Mesothelial cell of epicardium (in vitro differentiated cells): ENCODE measurements around the gene FOXK1. TPM values are rescaled to one million over a fixed set of nuclear protein-coding genes. Genes with fewer than 3 reads are reported as not detected.

Experiments used
- DNase-seq, 2 experiments: peaks; one replicate each; pipeline ENCODE4 v3.0.0; 2021; ENCODE audit warnings: low spot score in 2 of 2; ENCODE audit not compliant: unreplicated experiment in 2 of 2
- H3K27ac Mint-ChIP-seq: 2 replicates; pipeline ENCODE4 v1.8.0; 2021; ENCODE audit warnings: mixed read lengths
- H3K27me3 Mint-ChIP-seq: 2 replicates; pipeline ENCODE4 v1.8.0; 2021; ENCODE audit warnings: low read depth, mixed read lengths
- H3K36me3 Mint-ChIP-seq: 2 replicates; pipeline ENCODE4 v1.8.0; 2021; ENCODE audit warnings: mixed read lengths
- H3K4me1 Mint-ChIP-seq: 2 replicates; pipeline ENCODE4 v1.8.0; 2021; ENCODE audit warnings: mixed read lengths
- H3K4me3 Mint-ChIP-seq: 2 replicates; pipeline ENCODE4 v1.8.0; 2021; ENCODE audit warnings: mild to moderate bottlenecking, moderate library complexity, mixed read lengths
- H3K9me3 Mint-ChIP-seq: 2 replicates; pipeline ENCODE4 v1.8.0; 2021; ENCODE audit warnings: mixed read lengths
- microRNA-seq: library from miRNA; unstranded; fragments of <30 nt; microRNA quantifications from one replicate; pipeline ENCODE4 v1.2.0, GENCODE V29; 2021; ENCODE audit warnings: inconsistent platforms, mixed read lengths
- total RNA-seq: library from RNA; stranded (reverse); gene quantifications from 3 replicates; pipeline ENCODE4 v1.2.1, GENCODE V29; 2021
- TF ChIP-seq, protein P1 (sequence below): fragments of 200-600 bp; sonication (generic); IDR thresholded peaks from one replicate; pipeline ENCODE4 v1.5.0; 2021; ENCODE audit warnings: antibody characterized with exemption; ENCODE audit not compliant: unreplicated experiment

Gene FOXK1
- total RNA-seq, 1 donor from 2014 or later = 57.3 TPM

- Mint-ChIP-seq H3K27me3 (no peaks in the 10 kb centered on the region), H3K4me3 (no peak overlapping the region), H3K36me3 (no peaks in the 10 kb centered on the region), H3K27ac (peak overlapping the region; percentile 16), H3K9me3 (no peaks in the 10 kb centered on the region), H3K4me1 (no peaks in the 10 kb centered on the region)
- DNase-seq = no peak
- TF ChIP-seq, protein P1, sequence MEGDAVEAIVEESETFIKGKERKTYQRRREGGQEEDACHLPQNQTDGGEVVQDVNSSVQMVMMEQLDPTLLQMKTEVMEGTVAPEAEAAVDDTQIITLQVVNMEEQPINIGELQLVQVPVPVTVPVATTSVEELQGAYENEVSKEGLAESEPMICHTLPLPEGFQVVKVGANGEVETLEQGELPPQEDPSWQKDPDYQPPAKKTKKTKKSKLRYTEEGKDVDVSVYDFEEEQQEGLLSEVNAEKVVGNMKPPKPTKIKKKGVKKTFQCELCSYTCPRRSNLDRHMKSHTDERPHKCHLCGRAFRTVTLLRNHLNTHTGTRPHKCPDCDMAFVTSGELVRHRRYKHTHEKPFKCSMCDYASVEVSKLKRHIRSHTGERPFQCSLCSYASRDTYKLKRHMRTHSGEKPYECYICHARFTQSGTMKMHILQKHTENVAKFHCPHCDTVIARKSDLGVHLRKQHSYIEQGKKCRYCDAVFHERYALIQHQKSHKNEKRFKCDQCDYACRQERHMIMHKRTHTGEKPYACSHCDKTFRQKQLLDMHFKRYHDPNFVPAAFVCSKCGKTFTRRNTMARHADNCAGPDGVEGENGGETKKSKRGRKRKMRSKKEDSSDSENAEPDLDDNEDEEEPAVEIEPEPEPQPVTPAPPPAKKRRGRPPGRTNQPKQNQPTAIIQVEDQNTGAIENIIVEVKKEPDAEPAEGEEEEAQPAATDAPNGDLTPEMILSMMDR = no peak
Observed at GRCh38 chr7:4819560-4820404, 137.7 kb downstream of the FOXK1 start.

- Mint-ChIP-seq H3K27me3 (no peaks in the 10 kb centered on the region), H3K4me3 (no peak overlapping the region), H3K36me3 (no peaks in the 10 kb centered on the region), H3K27ac (no peak overlapping the region), H3K9me3 (no peaks in the 10 kb centered on the region), H3K4me1 (no peaks in the 10 kb centered on the region)
- TF ChIP-seq, protein P1 = no peak
- no peak for DNase-seq
Observed at GRCh38 chr7:4820405-4820966, 138.4 kb downstream of the FOXK1 start.

Small RNAs within 50 kb of the gene (microRNA-seq; reads per million reads assigned to microRNA genes)
- gene MIR4656 = not detected

Other genes starting within 250 kb of the FOXK1 start
- gene AP5Z1, start 93.3 kb downstream of the FOXK1 start, total RNA-seq = 35.6 to 40.9 TPM (median 36.2 TPM) in 3 replicates
- gene PAPOLB, start 179.7 kb downstream of the FOXK1 start, total RNA-seq = 0.11 to 0.22 TPM (median 0.20 TPM) in 3 replicates
- 3.3 to 4.2 TPM (median 4.0 TPM) in 3 replicates for gene RADIL, start 201.4 kb downstream of the FOXK1 start, total RNA-seq